OCI-LY3 (cell line): ENCODE results near the gene GRHPR.

Source experiments
- H2AFZ ChIP-seq: fragments of 200-600, 300-600 bp; shearing (Covaris generic); 2 replicates; pipeline ENCODE4 v1.6.0; 2014; ENCODE audit warnings: antibody characterized with exemption, low read depth, low read length
- H3K27ac ChIP-seq: fragments of 200-600, 300-600 bp; sonication (generic); 2 replicates; pipeline ENCODE4 v1.5.1; 2014; ENCODE audit warnings: mild to moderate bottlenecking, low read length, moderate library complexity, mixed read lengths
- H3K27me3 ChIP-seq: fragments of 200-600, 300-600 bp; sonication (generic); 2 replicates; pipeline ENCODE4 v1.6.1; 2014; ENCODE audit warnings: low read depth, low read length, mixed read lengths
- H3K36me3 ChIP-seq: fragments of 200-600, 300-600 bp; sonication (generic); replicated peaks from 2 replicates; pipeline ENCODE3; 2014; ENCODE audit warnings: low read depth, low read length, mixed read lengths
- H3K4me1 ChIP-seq: fragments of 300-600, 200-600 bp; sonication (generic); 2 replicates; pipeline ENCODE4 v1.6.1; 2014; ENCODE audit warnings: low read length, mixed read lengths
- H3K4me2 ChIP-seq: fragments of 200-600, 300-600 bp; sonication (generic); 2 replicates; pipeline ENCODE4 v1.6.1; 2014; ENCODE audit warnings: low read length, mixed read lengths
- H3K4me3 ChIP-seq: fragments of 300-600, 200-600 bp; sonication (generic); 2 replicates; pipeline ENCODE4 v1.5.1; 2014; ENCODE audit warnings: antibody characterized with exemption, mild to moderate bottlenecking, low read length, moderate library complexity
- H3K79me2 ChIP-seq: fragments of 300-600, 200-600 bp; shearing (Covaris generic); 2 replicates; pipeline ENCODE4 v1.6.1; 2014; ENCODE audit warnings: mild to moderate bottlenecking, low read length, mixed read lengths
- H3K9ac ChIP-seq: fragments of 300-600, 200-600 bp; shearing (Covaris generic); 2 replicates; pipeline ENCODE4 v1.6.0; 2014; ENCODE audit warnings: mild to moderate bottlenecking, low read length, moderate library complexity
- H3K9me3 ChIP-seq: fragments of 200-600, 300-600 bp; shearing (Covaris generic); 2 replicates; pipeline ENCODE4 v1.6.1; 2014; ENCODE audit warnings: low read length, mixed read lengths; ENCODE audit not compliant: insufficient read depth
- H4K20me1 ChIP-seq: fragments of 200-600, 300-600 bp; sonication (generic); 2 replicates; pipeline ENCODE4 v1.6.1; 2016; ENCODE audit warnings: low read length, mixed read lengths; ENCODE audit not compliant: insufficient read depth
- CTCF ChIP-seq: fragments of 200-600, 300-600 bp; sonication (generic); IDR thresholded peaks from 2 replicates; pipeline ENCODE4 v1.5.1; 2014; ENCODE audit warnings: antibody characterized with exemption, low read length, low read depth
- EZH2phosphoT487 ChIP-seq: fragments of 200-600 bp; shearing (Covaris generic); IDR thresholded peaks from 2 replicates; pipeline ENCODE4 v1.6.1; 2018; ENCODE audit warnings: antibody characterized with exemption, mixed run types, low read depth

The GRHPR gene

GRCh38 chr9:37433867-37434371 lies 11.4 kb downstream of the GRHPR start:
- no peak overlapping the region for H3K4me2 ChIP-seq

GRCh38 chr9:37436540-37436939 lies 14.0 kb downstream of the GRHPR start:
- Histone ChIP-seq H3K4me3 (no peak overlapping the region), H4K20me1 (peaks cover 13% of the 10 kb centered on the region), H3K27me3 (no peaks in the 10 kb centered on the region), H3K9ac (no peak overlapping the region), H3K4me2 (no peak overlapping the region), H2AFZ (no peak overlapping the region), H3K27ac (no peak overlapping the region), H3K4me1 (no peaks in the 10 kb centered on the region), H3K79me2 (peaks cover 56% of the 10 kb centered on the region), H3K36me3 (peaks cover 84% of the 10 kb centered on the region), H3K9me3 (no peaks in the 10 kb centered on the region)
- TF ChIP-seq EZH2phosphoT487 (no peak), CTCF (no peak)

More at GRCh38 chr9:37433867-37434371, 11.4 kb downstream of the GRHPR start:
- peaks cover 86% of the 10 kb centered on the region for H3K36me3 ChIP-seq
- H3K9ac ChIP-seq, result no peak overlapping the region
- H3K4me1 ChIP-seq, result no peaks in the 10 kb centered on the region
- H3K79me2 ChIP-seq, result peaks cover 38% of the 10 kb centered on the region
- TF ChIP-seq EZH2phosphoT487 (no peak), CTCF (no peak)
- H3K9me3 ChIP-seq, result no peaks in the 10 kb centered on the region
- peaks cover 9% of the 10 kb centered on the region for H4K20me1 ChIP-seq
- H2AFZ ChIP-seq, result no peak overlapping the region
- H3K27ac ChIP-seq, result no peak overlapping the region
- H3K27me3 ChIP-seq, result no peaks in the 10 kb centered on the region
- H3K4me3 ChIP-seq, result no peak overlapping the region

GRCh38 chr9:37437010-37437409 lies 14.5 kb downstream of the GRHPR start:
- no peak overlapping the region for H2AFZ ChIP-seq
- no peaks in the 10 kb centered on the region for H3K4me1 ChIP-seq
- H3K36me3 ChIP-seq, result peaks cover 84% of the 10 kb centered on the region
- H4K20me1 ChIP-seq, result peaks cover 18% of the 10 kb centered on the region
- no peak for TF ChIP-seq EZH2phosphoT487
- TF ChIP-seq CTCF, result no peak
- H3K9ac ChIP-seq, result no peak overlapping the region
- no peaks in the 10 kb centered on the region for H3K27me3 ChIP-seq
- no peak overlapping the region for H3K4me2 ChIP-seq
- H3K27ac ChIP-seq, result no peak overlapping the region
- H3K79me2 ChIP-seq, result peaks cover 61% of the 10 kb centered on the region
- H3K4me3 ChIP-seq, result no peak overlapping the region
- H3K9me3 ChIP-seq, result no peaks in the 10 kb centered on the region

GRCh38 chr9:37437621-37438020 lies 15.1 kb downstream of the GRHPR start:
- H3K36me3 ChIP-seq, result peaks cover 88% of the 10 kb centered on the region
- TF ChIP-seq EZH2phosphoT487 (no peak), CTCF (no peak)

More at GRCh38 chr9:37437621-37438020, 15.1 kb downstream of the GRHPR start:
- Histone ChIP-seq H3K4me1 (no peaks in the 10 kb centered on the region), H3K4me3 (no peak overlapping the region), H3K9ac (no peak overlapping the region), H3K79me2 (peaks cover 67% of the 10 kb centered on the region), H4K20me1 (peaks cover 18% of the 10 kb centered on the region), H3K4me2 (no peak overlapping the region), H3K9me3 (no peaks in the 10 kb centered on the region), H3K27ac (no peak overlapping the region), H3K27me3 (no peaks in the 10 kb centered on the region), H2AFZ (no peak overlapping the region)
